ENCODE data around the gene ABT1. TPM values are rescaled to one million over a fixed set of nuclear protein-coding genes. Genes with fewer than 3 reads are reported as not detected.

Gene ABT1
- total and polyA plus RNA-seq, 2 donors (not counting 1 experiment from before 2014, with no cell fraction given): 17.6 to 29.8 TPM

DNA sequence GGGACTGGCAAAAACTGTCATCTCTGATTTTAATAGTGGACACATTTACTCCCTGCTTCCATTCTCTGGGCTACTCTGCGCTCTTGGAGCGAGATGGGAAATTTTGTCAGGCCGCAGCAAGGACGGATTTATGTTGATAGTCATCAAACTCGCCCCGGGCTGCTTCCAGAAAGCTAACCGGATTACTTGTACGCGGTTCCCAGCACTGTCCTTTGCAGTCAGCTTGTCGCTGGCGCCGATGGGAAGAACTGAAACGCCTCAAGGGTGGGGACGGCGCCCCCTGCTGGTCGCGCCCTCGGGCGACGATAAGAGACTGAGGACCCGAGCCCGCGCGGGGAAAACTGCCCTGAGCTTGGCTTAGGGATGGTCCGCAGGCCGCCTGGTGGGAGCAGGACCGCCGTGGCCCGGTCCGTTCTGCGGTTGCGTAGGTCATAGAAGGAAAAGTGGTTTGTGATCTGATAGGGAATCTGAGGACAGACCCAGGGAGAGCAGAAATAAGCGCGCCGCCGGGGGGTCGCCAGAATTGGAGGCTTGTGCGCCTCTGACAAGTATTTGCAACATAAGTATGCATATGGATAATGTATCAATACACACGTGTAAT lies 984 bp upstream of the ABT1 start:
- peak overlapping the region; percentile 70 for H2AFZ ChIP-seq (ENCODE audit: insufficient read depth, low read depth, low read length, poor library complexity, severe bottlenecking)
- peaks cover 0 to 25% of the 10 kb centered on the region in 2 experiments for H3K36me3 ChIP-seq (replicated peaks in 1 of 2; ENCODE audit: control extremely low read depth in 1 of 2, control insufficient read depth in 1 of 2, extremely low read depth in 1 of 2, insufficient read depth in 2 of 2, low read length in 1 of 2)
- Mint-ChIP-seq H3K4me1 (peaks cover 20% of the 10 kb centered on the region), H3K27ac (no peak overlapping the region), H3K9me3 (ENCODE audit: insufficient read depth) (no peaks in the 10 kb centered on the region), H3K4me3 (no peak overlapping the region), H3K27me3 (peaks cover 12% of the 10 kb centered on the region)
- H3K79me2 ChIP-seq (ENCODE audit: control insufficient read depth, insufficient read depth, low read length): peaks cover 21% of the 10 kb centered on the region
- intact Hi-C loops (cut with micrococcal nuclease): loop anchor here (1.0 to 10.0 kb wide), 18 partner anchors 23 to 1297 kb away; partner anchors contain the start of gene ZNF322
- peaks cover 9% of the 10 kb centered on the region for H4K20me1 ChIP-seq (ENCODE audit: control insufficient read depth, insufficient read depth, low read length, poor library complexity, severe bottlenecking)
- TF ChIP-seq, protein P1, sequence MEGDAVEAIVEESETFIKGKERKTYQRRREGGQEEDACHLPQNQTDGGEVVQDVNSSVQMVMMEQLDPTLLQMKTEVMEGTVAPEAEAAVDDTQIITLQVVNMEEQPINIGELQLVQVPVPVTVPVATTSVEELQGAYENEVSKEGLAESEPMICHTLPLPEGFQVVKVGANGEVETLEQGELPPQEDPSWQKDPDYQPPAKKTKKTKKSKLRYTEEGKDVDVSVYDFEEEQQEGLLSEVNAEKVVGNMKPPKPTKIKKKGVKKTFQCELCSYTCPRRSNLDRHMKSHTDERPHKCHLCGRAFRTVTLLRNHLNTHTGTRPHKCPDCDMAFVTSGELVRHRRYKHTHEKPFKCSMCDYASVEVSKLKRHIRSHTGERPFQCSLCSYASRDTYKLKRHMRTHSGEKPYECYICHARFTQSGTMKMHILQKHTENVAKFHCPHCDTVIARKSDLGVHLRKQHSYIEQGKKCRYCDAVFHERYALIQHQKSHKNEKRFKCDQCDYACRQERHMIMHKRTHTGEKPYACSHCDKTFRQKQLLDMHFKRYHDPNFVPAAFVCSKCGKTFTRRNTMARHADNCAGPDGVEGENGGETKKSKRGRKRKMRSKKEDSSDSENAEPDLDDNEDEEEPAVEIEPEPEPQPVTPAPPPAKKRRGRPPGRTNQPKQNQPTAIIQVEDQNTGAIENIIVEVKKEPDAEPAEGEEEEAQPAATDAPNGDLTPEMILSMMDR (IDR thresholded peaks at IDR 0.05): peak; percentile 99
- no peak for TF ChIP-seq EZH2 (IDR thresholded peaks at IDR 0.05; ENCODE audit: borderline replicate concordance, insufficient read depth, low read depth, low read length, poor library complexity, severe bottlenecking)
- H3K9ac ChIP-seq (ENCODE audit: low read length): peak overlapping the region; percentile 82
- H3K27ac ChIP-seq (ENCODE audit: low read length in 2 of 2): no peak overlapping the region
- ChIA-PET POLR2A (interaction anchor here (0.5 to 1.7 kb wide), 8 partner anchors 12 to 1276 kb away, joined by 3 to 8 read pairs (median 4); partner anchors contain the start of gene HMGN4), CTCF (interaction anchor here (0.5 to 7.5 kb wide), 49 partner anchors 9 to 1299 kb away, joined by 3 to 132 read pairs (median 4); partner anchors contain the start of gene HMGN4)
- peak; percentile 49 for ATAC-seq (ENCODE audit: low read depth)
- peak; percentile 91 for DNase-seq
- H3K27me3 ChIP-seq (replicated peaks in 1 of 4; ENCODE audit: control extremely low read depth in 1 of 4, control insufficient read depth in 3 of 4, insufficient read depth in 4 of 4, low read length in 3 of 4): peaks cover 2 to 26% (median 9%) of the 10 kb centered on the region in 4 experiments
- 1% methylated on average over 32 of the region's 39 CpGs for WGBS (ENCODE audit: insufficient coverage)
- peak overlapping the region; percentile 62 to 99 (median 91) for H3K4me3 ChIP-seq (ENCODE audit: control extremely low read depth in 1 of 5, extremely low read depth in 1 of 5, insufficient read depth in 1 of 5, low read depth in 2 of 5, low read length in 4 of 5)
- no peaks in the 10 kb centered on the region for H3K9me3 ChIP-seq (ENCODE audit: control extremely low read depth in 1 of 3, control insufficient read depth in 2 of 3, insufficient read depth in 1 of 3, low read length in 2 of 3)
- peaks cover 14 to 24% of the 10 kb centered on the region in 2 donors for H3K4me1 ChIP-seq (ENCODE audit: control insufficient read depth in 2 of 2, insufficient read depth in 2 of 2, low read length in 2 of 2)
- H3K4me2 ChIP-seq (replicated peaks; ENCODE audit: low read depth, low read length, poor library complexity, severe bottlenecking): peak overlapping the region; percentile 87

DNA sequence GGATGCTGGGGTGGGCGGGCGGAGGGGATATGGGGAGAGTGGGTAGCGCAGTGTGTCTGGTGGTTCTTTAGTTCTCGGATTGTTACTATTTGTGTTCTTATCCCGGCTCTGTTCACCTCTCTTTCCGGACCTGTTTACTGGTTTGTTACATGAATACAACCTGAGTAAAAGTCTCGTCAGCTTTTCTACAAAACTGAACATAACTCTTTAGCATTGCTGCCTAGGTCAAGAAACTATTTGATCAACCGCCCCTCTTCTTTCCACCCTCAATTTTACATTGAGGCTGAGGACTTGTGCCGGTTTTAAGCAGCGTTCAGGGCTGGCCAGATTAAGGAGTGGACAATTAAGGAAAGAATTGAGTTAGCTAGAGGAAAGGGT lies 625 bp downstream of the ABT1 start:
- Histone ChIP-seq H3K9me3 (ENCODE audit: control extremely low read depth in 1 of 3, control insufficient read depth in 2 of 3, insufficient read depth in 1 of 3, low read length in 2 of 3) (no peaks in the 10 kb centered on the region), H3K27me3 (replicated peaks in 1 of 4; ENCODE audit: control extremely low read depth in 1 of 4, control insufficient read depth in 3 of 4, insufficient read depth in 4 of 4, low read length in 3 of 4) (peaks cover 2 to 14% (median 9%) of the 10 kb centered on the region in 4 experiments), H2AFZ (ENCODE audit: insufficient read depth, low read depth, low read length, poor library complexity, severe bottlenecking) (peak overlapping the region; percentile 90), H3K9ac (ENCODE audit: low read length) (peak overlapping the region; percentile 82), H3K36me3 (replicated peaks in 1 of 2; ENCODE audit: control extremely low read depth in 1 of 2, control insufficient read depth in 1 of 2, extremely low read depth in 1 of 2, insufficient read depth in 2 of 2, low read length in 1 of 2) (peaks cover 0 to 25% of the 10 kb centered on the region in 2 experiments), H3K4me1 (ENCODE audit: control insufficient read depth in 2 of 2, insufficient read depth in 2 of 2, low read length in 2 of 2) (peaks cover 14 to 24% of the 10 kb centered on the region in 2 donors), H3K79me2 (ENCODE audit: control insufficient read depth, insufficient read depth, low read length) (peaks cover 21% of the 10 kb centered on the region), H3K4me3 (ENCODE audit: control extremely low read depth in 1 of 5, extremely low read depth in 1 of 5, insufficient read depth in 1 of 5, low read depth in 2 of 5, low read length in 4 of 5) (peak overlapping the region; percentile 66 to 99 (median 88)), H4K20me1 (ENCODE audit: control insufficient read depth, insufficient read depth, low read length, poor library complexity, severe bottlenecking) (peaks cover 9% of the 10 kb centered on the region), H3K27ac (ENCODE audit: low read length in 2 of 2) (peak overlapping the region; percentile 88 to 89), H3K4me2 (replicated peaks; ENCODE audit: low read depth, low read length, poor library complexity, severe bottlenecking) (peak overlapping the region; percentile 87)
- Mint-ChIP-seq H3K27ac (no peak overlapping the region), H3K4me3 (no peak overlapping the region), H3K4me1 (peaks cover 20% of the 10 kb centered on the region), H3K9me3 (ENCODE audit: insufficient read depth) (no peaks in the 10 kb centered on the region), H3K27me3 (peaks cover 5% of the 10 kb centered on the region)
- ChIA-PET CTCF (no interaction called here), POLR2A (no interaction called here)
- ATAC-seq (ENCODE audit: low read depth): no peak
- WGBS (ENCODE audit: insufficient coverage): 6% methylated on average over 3 of the region's 10 CpGs
- TF ChIP-seq EZH2 (IDR thresholded peaks at IDR 0.05; ENCODE audit: borderline replicate concordance, insufficient read depth, low read depth, low read length, poor library complexity, severe bottlenecking): no peak
- TF ChIP-seq, protein P1 (IDR thresholded peaks at IDR 0.05): no peak
- intact Hi-C loops (cut with micrococcal nuclease): loop anchor here (2.0 to 10.0 kb wide), 11 partner anchors 61 to 1295 kb away; a partner anchor contains a TSS
- no peak for DNase-seq

Measured in B cell (primary cell).